HepG2 (cell line): Measurements from ENCODE around the gene CCL2. TPM values are rescaled to one million over a fixed set of nuclear protein-coding genes. Genes with fewer than 3 reads are reported as not detected.

Experiments
- ATAC-seq: fragments of 200-7000 bp; cut with Tn5 transposase; 3 replicates; pipeline ENCODE4 v1.9.1; 2020; ENCODE audit warnings: mild to moderate bottlenecking, moderate library complexity
- BruUV-seq: library from RNA; stranded (reverse); fragments of 400-500 nt; replicated peaks from 2 replicates; lab custom pipeline; 2021; lab: Mats Ljungman, UMichigan
- CTCF ChIA-PET: fragments of 300-600 bp; formaldehyde crosslinking; extraction: SDS; loops from one replicate; lab custom pipeline; 2021; ENCODE audit warnings: low total read pairs, inconsistent platforms, low intra/inter-chr PET ratio; lab: Yijun Ruan, JAX
- POLR2A ChIA-PET: fragments of 350-600 bp; sonication (Branson Sonifier 250); formaldehyde crosslinking; loops from one replicate; lab custom pipeline; 2020; ENCODE audit warnings: antibody characterized with exemption, inconsistent platforms; lab: Yijun Ruan, JAX
- DNase-seq: peaks from one replicate; pipeline ENCODE4 v3.0.0-alpha.2; 2015; ENCODE audit warnings: low spot score
- FAIRE-seq: peaks from 3 replicates; lab custom pipeline; 2011; peaks lifted over from hg19 to GRCh38; lab: Jason Lieb, UNC
- H2AFZ ChIP-seq: one replicate; pipeline ENCODE4 v1.6.1; 2011; ENCODE audit warnings: low read length, inconsistent platforms
- H3K27ac ChIP-seq: fragments of 300-600 bp; 3 replicates; pipeline ENCODE4 v1.8.0; 2011; ENCODE audit warnings: mixed run types, mild to moderate bottlenecking, mixed read lengths, low read length, inconsistent platforms; ENCODE audit not compliant: insufficient read depth; ENCODE audit errors: extremely low read length
- H3K27me3 ChIP-seq, 2 experiments: fragments of 200-600 bp in 1 of 2; 2 replicates in 1 of 2; 3 replicates in 1 of 2; pipeline versions ENCODE4 v1.6.0 to v1.8.0; 2011; ENCODE audit warnings: low read length in 2 of 2, mild to moderate bottlenecking in 2 of 2, moderate library complexity in 2 of 2, inconsistent platforms in 1 of 2; ENCODE audit not compliant: insufficient read depth in 2 of 2, control insufficient read depth in 1 of 2
- H3K36me3 ChIP-seq, 2 experiments: fragments of 200-600 bp in 1 of 2; replicated peaks in 1 of 2; 2 replicates in 1 of 2; 3 replicates in 1 of 2; pipeline versions ENCODE4 v1.5.1 to v1.8.0; 2011; ENCODE audit warnings: low read length in 2 of 2, inconsistent platforms in 1 of 2; ENCODE audit not compliant: insufficient read depth in 2 of 2, control insufficient read depth in 1 of 2
- H3K4me1 ChIP-seq: 2 replicates; pipeline ENCODE4 v1.5.1; 2012; ENCODE audit warnings: low read length, inconsistent platforms; ENCODE audit not compliant: insufficient read depth
- H3K4me2 ChIP-seq: 2 replicates; pipeline ENCODE4 v1.6.0; 2011; ENCODE audit warnings: low read depth, low read length, inconsistent platforms
- H3K4me3 ChIP-seq, 3 experiments: fragments of 200-600 bp in 1 of 3; sonication (generic), shearing (Covaris generic) in 1 of 3; replicated peaks in 1 of 3; 2 replicates each; pipeline ENCODE4 v1.5.1; 2011 to 2016; ENCODE audit warnings: low read length in 3 of 3, inconsistent platforms in 2 of 3, low read depth in 2 of 3, mild to moderate bottlenecking in 2 of 3, control low read depth in 1 of 3, mixed read lengths in 1 of 3; ENCODE audit not compliant: insufficient read depth in 1 of 3
- H3K79me2 ChIP-seq: one replicate; pipeline ENCODE4 v1.6.1; 2011; ENCODE audit warnings: low read length, inconsistent platforms; ENCODE audit not compliant: insufficient read depth
- H3K9ac ChIP-seq: 2 replicates; pipeline ENCODE4 v1.6.0; 2011; ENCODE audit warnings: mild to moderate bottlenecking, low read depth, low read length, inconsistent platforms; ENCODE audit not compliant: insufficient read depth
- H3K9me3 ChIP-seq: 2 replicates; pipeline ENCODE4 v1.5.1; 2012; ENCODE audit warnings: mild to moderate bottlenecking, low read length
- H4K20me1 ChIP-seq: 2 replicates; pipeline ENCODE4 v1.6.0; 2011; ENCODE audit warnings: inconsistent platforms, mild to moderate bottlenecking, low read length, moderate library complexity; ENCODE audit not compliant: insufficient read depth
- BRCA1 ChIP-seq: sonication (generic); formaldehyde crosslinking; IDR thresholded peaks from 2 replicates; pipeline ENCODE4 v1.4.0; 2020; ENCODE audit warnings: missing genetic modification reagents
- E2F2 ChIP-seq: sonication (generic); formaldehyde crosslinking; IDR thresholded peaks from 2 replicates; pipeline ENCODE4 v1.4.0; 2020; ENCODE audit warnings: missing genetic modification reagents, borderline replicate concordance
- MAZ ChIP-seq, 2 experiments: sonication (generic) in 1 of 2; formaldehyde crosslinking in 1 of 2; IDR thresholded peaks; 2 replicates each; pipeline versions ENCODE4 v1.5.0 to v1.6.1; 2012 to 2020; ENCODE audit warnings: low read depth in 2 of 2, mild to moderate bottlenecking in 2 of 2, borderline replicate concordance in 1 of 2, improper control_type of control experiment in 1 of 2, low read length in 1 of 2, missing genetic modification reagents in 1 of 2, moderate library complexity in 1 of 2
- MBD4 ChIP-seq: IDR thresholded peaks from 2 replicates; pipeline ENCODE4 v1.6.1; 2012; ENCODE audit warnings: low read length, inconsistent platforms, borderline replicate concordance
- MTA3 ChIP-seq: sonication (generic); formaldehyde crosslinking; IDR thresholded peaks from 2 replicates; pipeline ENCODE4 v1.4.0; 2020; ENCODE audit warnings: missing genetic modification reagents
- MYPOP ChIP-seq: sonication (generic); formaldehyde crosslinking; IDR thresholded peaks from 2 replicates; pipeline ENCODE4 v1.8.1; 2023; ENCODE audit warnings: mild to moderate bottlenecking, moderate library complexity, missing genetic modification reagents
- NR2F2 ChIP-seq: IDR thresholded peaks from 2 replicates; pipeline ENCODE4 v1.6.1; 2012; ENCODE audit warnings: low read depth, inconsistent platforms, borderline replicate concordance
- PITX1 ChIP-seq: sonication (generic); formaldehyde crosslinking; IDR thresholded peaks from 2 replicates; pipeline ENCODE4 v1.5.1; 2020; ENCODE audit warnings: mild to moderate bottlenecking, missing genetic modification reagents
- SP2 ChIP-seq: sonication (generic); formaldehyde crosslinking; IDR thresholded peaks from 2 replicates; pipeline ENCODE4 v1.5.1; 2020; ENCODE audit warnings: mild to moderate bottlenecking, missing genetic modification reagents
- SP5 ChIP-seq: IDR thresholded peaks from 2 replicates; pipeline ENCODE4 v1.6.1; 2016; ENCODE audit warnings: low read depth, borderline replicate concordance
- U2AF1 ChIP-seq: fragments of 200-400 bp; formaldehyde crosslinking; optimal IDR thresholded peaks from 2 replicates; pipeline ENCODE3; 2017; ENCODE audit warnings: mild to moderate bottlenecking, low read depth, low read length
- ZFP36L2 ChIP-seq: sonication (generic); formaldehyde crosslinking; IDR thresholded peaks from 2 replicates; pipeline ENCODE4 v1.4.0; 2020; ENCODE audit warnings: missing genetic modification reagents
- ZNF549 ChIP-seq: sonication (generic); formaldehyde crosslinking; IDR thresholded peaks from 2 replicates; pipeline ENCODE4 v1.5.0; 2020; ENCODE audit warnings: missing genetic modification reagents
- ZNF703 ChIP-seq: sonication (generic); formaldehyde crosslinking; IDR thresholded peaks from 2 replicates; pipeline ENCODE4 v1.5.1; 2020; ENCODE audit warnings: missing genetic modification reagents, mild to moderate bottlenecking, moderate library complexity, borderline replicate concordance
- ZNF781 ChIP-seq: sonication (generic); formaldehyde crosslinking; IDR thresholded peaks from 2 replicates; pipeline ENCODE4 v1.5.1; 2020; ENCODE audit warnings: borderline replicate concordance, mild to moderate bottlenecking, missing genetic modification reagents; ENCODE audit errors: not compliant biosample characterization
- ZNF790 ChIP-seq: sonication (generic); formaldehyde crosslinking; IDR thresholded peaks from 2 replicates; pipeline ENCODE4 v1.8.0; 2022; ENCODE audit warnings: missing genetic modification reagents, mild to moderate bottlenecking, borderline replicate concordance
- ZSCAN25 ChIP-seq: sonication (generic); formaldehyde crosslinking; IDR thresholded peaks from 2 replicates; pipeline ENCODE4 v1.8.0; 2022; ENCODE audit warnings: mild to moderate bottlenecking, missing genetic modification reagents
- WGBS: methylation state at CpG from one replicate; pipeline ENCODE4 v1.1.6; 2017; ENCODE audit warnings: low lambda C conversion rate; 5-methylcytosine and 5-hydroxymethylcytosine counted together
- in situ Hi-C: cut with HindIII; loops from 2 replicates; pipeline ENCODE4 v1.10.0; 2017; ENCODE audit warnings: low pct_unique_long_range_greater_than_20kb; ENCODE audit not compliant: extremely low pct_ligation_motif_present
- intact Hi-C: fragments of 100-400 bp; cut with micrococcal nuclease; formaldehyde crosslinking; loops from one replicate; pipeline ENCODE4 v1.10.0; 2022; ENCODE audit not compliant: unreplicated experiment
- polyA plus RNA-seq, 8 experiments: library from polyadenylated mRNA; depleted of rRNA in 3 of 8; stranded (reverse) in 7 of 8; unstranded in 1 of 8; fragments of >200 nt; fragmentation: Illumina TruSeq in 4 of 8; extraction: Trizol in 4 of 8; gene quantifications; 2 replicates each; pipeline versions ENCODE4 v1.2.1 to v1.2.3, GENCODE V29; 2011 to 2016; ENCODE audit warnings: low read depth in 4 of 8, missing spikeins in 1 of 8, mixed read lengths in 1 of 8; ENCODE audit not compliant: insufficient read depth in 1 of 8
- total RNA-seq, 5 experiments: library from RNA; depleted of rRNA; stranded (reverse); fragments of >200 nt; fragmentation: Illumina TruSeq; extraction: Trizol; gene quantifications; 2 replicates each; pipeline ENCODE4 v1.2.3, GENCODE V29; 2016; ENCODE audit warnings: low read depth in 1 of 5
- TF ChIP-seq, protein P1 (sequence below): sonication (generic); formaldehyde crosslinking; IDR thresholded peaks from 2 replicates; pipeline ENCODE4 v1.4.0; 2020; ENCODE audit warnings: missing genetic modification reagents; ENCODE audit errors: not compliant biosample characterization

Gene CCL2
- total and polyA plus RNA-seq, 2 of the 13 experiments (the other 11 are each of a cell fraction or from before 2014, with no cell fraction given), result not detected

DNA sequence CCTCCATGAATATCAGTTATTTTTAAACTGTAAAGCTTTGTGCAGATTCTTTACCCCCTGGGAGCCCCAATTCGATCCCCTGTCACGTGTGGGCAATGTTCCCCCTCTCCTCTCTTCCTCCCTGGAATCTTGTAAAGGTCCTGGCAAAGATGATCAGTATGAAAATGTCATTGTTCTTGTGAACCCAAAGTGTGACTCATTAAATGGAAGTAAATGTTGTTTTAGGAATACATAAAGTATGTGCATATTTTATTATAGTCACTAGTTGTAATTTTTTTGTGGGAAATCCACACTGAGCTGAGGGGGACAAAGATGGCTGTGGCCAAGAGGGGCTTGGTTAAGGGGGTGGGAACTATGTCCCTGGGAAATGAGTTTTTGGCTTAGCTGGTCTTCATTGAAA is 32.8 kb downstream of the CCL2 start:
- POLR2A ChIA-PET, result no interaction called here
- TF ChIP-seq ZNF703 (no peak), MAZ (IDR thresholded peaks at IDR 0.05; ENCODE audit: borderline replicate concordance, low read depth, low read length) (no peak), MAZ (CRISPR knock-in tag; IDR thresholded peaks at IDR 0.05; ENCODE audit: low read depth) (no peak), ZNF781 (no peak), ZSCAN25 (CRISPR knock-in tag) (no peak), ZNF790 (CRISPR knock-in tag) (no peak), SP5 (CRISPR knock-in tag) (no peak), ZNF549 (CRISPR knock-in tag) (no peak), U2AF1 (no peak), PITX1 (no peak)
- no TSS peak for BruUV-seq
- Histone ChIP-seq H3K27ac (no peak overlapping the region), H3K9me3 (0 out of 2 replicates have a peak, but pooled peaks cover 5% of the 10 kb centered on the region), H3K27me3 (no peaks in the 10 kb centered on the region; a peak in 1 of 5 replicates), H2AFZ (no peak overlapping the region), H3K4me3 (no peak overlapping the region), H3K9ac (no peak overlapping the region), H3K4me2 (no peak overlapping the region), H3K4me1 (no peaks in the 10 kb centered on the region), H3K36me3 (no peaks in the 10 kb centered on the region), H4K20me1 (no peaks in the 10 kb centered on the region), H3K79me2 (no peaks in the 10 kb centered on the region)
- intact Hi-C loops, result no loop called here
- ATAC-seq (no peak), DNase-seq (no peak), FAIRE-seq (no peak)
- in situ Hi-C loops, result no loop called here
- CTCF ChIA-PET, result no interaction called here
- WGBS, result 3% methylated on average over 2 of the region's 2 CpGs

GRCh38 chr17:34290586-34290985 is 35.5 kb downstream of the CCL2 start:
- no peak overlapping the region for H3K9ac ChIP-seq
- DNase-seq (no peak), FAIRE-seq (no peak), ATAC-seq (no peak)
- ChIA-PET POLR2A (no interaction called here), CTCF (no interaction called here)
- 18% methylated on average over 1 of the region's 4 CpGs for WGBS
- no peak overlapping the region for H3K27ac ChIP-seq
- no peak overlapping the region for H3K4me2 ChIP-seq
- H3K4me1 ChIP-seq, result no peaks in the 10 kb centered on the region
- BruUV-seq, result no TSS peak
- H2AFZ ChIP-seq, result no peak overlapping the region
- H4K20me1 ChIP-seq, result no peaks in the 10 kb centered on the region
- no peaks in the 10 kb centered on the region for H3K79me2 ChIP-seq
- 0 out of 2 replicates have a peak, but pooled peaks cover 5% of the 10 kb centered on the region for H3K9me3 ChIP-seq
- no peaks in the 10 kb centered on the region; a peak in 1 of 5 replicates for H3K27me3 ChIP-seq
- H3K4me3 ChIP-seq, result no peak overlapping the region
- intact Hi-C loops (no loop called here), in situ Hi-C loops (no loop called here)
- no peaks in the 10 kb centered on the region for H3K36me3 ChIP-seq
- TF ChIP-seq MTA3 (CRISPR knock-in tag), result no peak
- TF ChIP-seq E2F2 (CRISPR knock-in tag), result no peak
- no peak for TF ChIP-seq BRCA1 (CRISPR knock-in tag)
- no peak for TF ChIP-seq SP2 (CRISPR knock-in tag)
- TF ChIP-seq, protein P1, sequence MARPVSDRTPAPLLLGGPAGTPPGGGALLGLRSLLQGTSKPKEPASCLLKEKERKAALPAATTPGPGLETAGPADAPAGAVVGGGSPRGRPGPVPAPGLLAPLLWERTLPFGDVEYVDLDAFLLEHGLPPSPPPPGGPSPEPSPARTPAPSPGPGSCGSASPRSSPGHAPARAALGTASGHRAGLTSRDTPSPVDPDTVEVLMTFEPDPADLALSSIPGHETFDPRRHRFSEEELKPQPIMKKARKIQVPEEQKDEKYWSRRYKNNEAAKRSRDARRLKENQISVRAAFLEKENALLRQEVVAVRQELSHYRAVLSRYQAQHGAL, result no peak
- no peak for TF ChIP-seq MBD4
- no peak for TF ChIP-seq NR2F2
- no peak for TF ChIP-seq ZFP36L2
- TF ChIP-seq MYPOP (CRISPR knock-in tag), result no peak
